SK-N-SH (cell line): Measurements from ENCODE around the gene UBE2E2. TPM values are rescaled to one million over a fixed set of nuclear protein-coding genes. Genes with fewer than 3 reads are reported as not detected.

ENCODE experiments used
- CTCF ChIA-PET: fragments of 300-600, 350-600 bp; formaldehyde crosslinking; extraction: SDS; loops from one replicate; lab custom pipeline; 2021; lab: Yijun Ruan, JAX
- POLR2A ChIA-PET: fragments of 350-600 bp; sonication (Branson Sonifier 250); formaldehyde crosslinking; extraction: SDS; loops from one replicate; lab custom pipeline; 2020; ENCODE audit warnings: antibody characterized with exemption, inconsistent platforms; lab: Yijun Ruan, JAX
- DNase-seq: peaks from one replicate; pipeline ENCODE4 v3.0.0; 2012
- H2AFZ ChIP-seq: fragments of 200-600 bp; sonication (generic); 2 replicates; pipeline ENCODE4 v1.8.1; 2016; ENCODE audit warnings: antibody characterized with exemption, mild to moderate bottlenecking, low read depth
- H3F3A ChIP-seq: fragments of 200-600 bp; sonication (generic); replicated peaks from 2 replicates; pipeline ENCODE3; 2016; ENCODE audit warnings: antibody characterized with exemption, mild to moderate bottlenecking; ENCODE audit not compliant: insufficient read depth
- H3K27ac ChIP-seq, 2 experiments: fragments of 200-500 bp in 1 of 2; fragments of 200-600 bp in 1 of 2; sonication (Bioruptor generic) in 1 of 2; sonication (generic), shearing (Covaris generic) in 1 of 2; 2 replicates each; pipeline versions ENCODE4 v1.5.1 to v1.6.1; 2014 to 2016; ENCODE audit warnings: low read depth in 2 of 2, inconsistent platforms in 1 of 2, low read length in 1 of 2, mild to moderate bottlenecking in 1 of 2, mixed read lengths in 1 of 2
- H3K27me3 ChIP-seq: fragments of 200-600 bp; sonication (generic), shearing (Covaris generic); 2 replicates; pipeline ENCODE4 v1.6.1; 2016; ENCODE audit warnings: mixed run types; ENCODE audit not compliant: insufficient read depth
- H3K36me3 ChIP-seq, 2 experiments: fragments of 200-500 bp in 1 of 2; fragments of 200-600 bp in 1 of 2; sonication (Bioruptor generic) in 1 of 2; sonication (generic) in 1 of 2; replicated peaks in 1 of 2; 2 replicates each; pipeline versions ENCODE3 to v1.5.1; 2014 to 2016; ENCODE audit warnings: low read length in 1 of 2, mild to moderate bottlenecking in 1 of 2; ENCODE audit not compliant: insufficient read depth in 2 of 2, control insufficient read depth in 1 of 2
- H3K4me1 ChIP-seq, 2 experiments: fragments of 200-500 bp in 1 of 2; fragments of 200-600 bp in 1 of 2; sonication (Bioruptor generic) in 1 of 2; sonication (generic), shearing (Covaris generic) in 1 of 2; 2 replicates each; pipeline versions ENCODE4 v1.5.1 to v1.6.1; 2014 to 2016; ENCODE audit warnings: low read depth in 1 of 2, low read length in 1 of 2, mixed run types in 1 of 2; ENCODE audit not compliant: insufficient read depth in 2 of 2, control insufficient read depth in 1 of 2
- H3K4me2 ChIP-seq: fragments of 200-600 bp; sonication (generic), shearing (Covaris generic); 2 replicates; pipeline ENCODE4 v1.6.1; 2017; ENCODE audit warnings: mixed run types
- H3K4me3 ChIP-seq, 2 experiments: fragments of 200-500 bp in 1 of 2; fragments of 200-600 bp in 1 of 2; sonication (Bioruptor generic) in 1 of 2; sonication (generic), shearing (Covaris generic) in 1 of 2; 2 replicates each; pipeline versions ENCODE4 v1.5.1 to v1.8.1; 2014 to 2016; ENCODE audit warnings: low read depth in 2 of 2, inconsistent platforms in 1 of 2, low read length in 1 of 2, mild to moderate bottlenecking in 1 of 2, mixed read lengths in 1 of 2, moderate library complexity in 1 of 2
- H3K79me2 ChIP-seq: fragments of 200-600 bp; sonication (generic); 2 replicates; pipeline ENCODE4 v1.8.1; 2017; ENCODE audit warnings: mild to moderate bottlenecking; ENCODE audit not compliant: insufficient read depth
- H3K9ac ChIP-seq: fragments of 200-600 bp; sonication (generic); 2 replicates; pipeline ENCODE4 v1.6.1; 2017; ENCODE audit warnings: mixed run types
- H3K9me2 ChIP-seq: fragments of 200-600 bp; sonication (generic); 2 replicates; pipeline ENCODE4 v1.6.1; 2017; ENCODE audit warnings: mixed run types
- H3K9me3 ChIP-seq: fragments of 200-600 bp; sonication (generic); 2 replicates; pipeline ENCODE4 v1.6.1; 2017; ENCODE audit warnings: mixed run types, mild to moderate bottlenecking, moderate library complexity
- H4K20me1 ChIP-seq: fragments of 200-600 bp; sonication (generic); 2 replicates; pipeline ENCODE4 v1.6.1; 2017; ENCODE audit warnings: mild to moderate bottlenecking, mixed run types; ENCODE audit not compliant: insufficient read depth
- CHD2 ChIP-seq: fragments of 150-350 bp; IDR thresholded peaks from 2 replicates; pipeline ENCODE4 v1.6.1; 2018; ENCODE audit warnings: low read length; ENCODE audit not compliant: partially characterized antibody
- ELF1 ChIP-seq: IDR thresholded peaks from 2 replicates; pipeline ENCODE4 v1.4.0; 2012
- EP300 ChIP-seq, 2 experiments: IDR thresholded peaks; 2 replicates each; pipeline versions ENCODE4 v1.4.0 to v1.6.1; 2012; ENCODE audit warnings: borderline replicate concordance in 1 of 2, low read depth in 1 of 2, low read length in 1 of 2
- EZH2phosphoT487 ChIP-seq: fragments of 200-600 bp; sonication (generic); IDR thresholded peaks from 2 replicates; pipeline ENCODE4 v1.6.1; 2017; ENCODE audit warnings: low read depth, mixed run types, mild to moderate bottlenecking, antibody characterized with exemption, moderate library complexity, borderline replicate concordance
- FOXJ3 ChIP-seq: sonication (generic); formaldehyde crosslinking; IDR thresholded peaks from 2 replicates; pipeline ENCODE4 v1.5.1; 2020; ENCODE audit warnings: mild to moderate bottlenecking, missing genetic modification reagents
- GABPA ChIP-seq: IDR thresholded peaks from 2 replicates; pipeline ENCODE4 v1.4.0; 2012; ENCODE audit warnings: low read depth, mild to moderate bottlenecking
- GATA2 ChIP-seq: sonication (generic); formaldehyde crosslinking; IDR thresholded peaks from 2 replicates; pipeline ENCODE4 v1.5.0; 2020; ENCODE audit warnings: mild to moderate bottlenecking, missing genetic modification reagents
- MEF2A ChIP-seq: IDR thresholded peaks from 2 replicates; pipeline ENCODE4 v1.4.0; 2012; ENCODE audit warnings: low read depth, borderline replicate concordance
- MXI1 ChIP-seq: IDR thresholded peaks from 2 replicates; pipeline ENCODE4 v1.6.1; 2012; ENCODE audit warnings: mild to moderate bottlenecking, low read depth, low read length, improper control_type of control experiment
- POLR2AphosphoS5 ChIP-seq: IDR thresholded peaks from 2 replicates; pipeline ENCODE4 v1.6.1; 2012; ENCODE audit warnings: low read depth, low read length
- RCOR1 ChIP-seq: fragments of 150-350 bp; IDR thresholded peaks from 2 replicates; pipeline ENCODE4 v1.6.1; 2017; ENCODE audit warnings: antibody characterized with exemption, low read length
- RFX5 ChIP-seq: IDR thresholded peaks from 2 replicates; pipeline ENCODE4 v1.6.1; 2012; ENCODE audit warnings: mild to moderate bottlenecking, improper control_type of control experiment, low read length
- SIN3A ChIP-seq: IDR thresholded peaks from 2 replicates; pipeline ENCODE4 v1.6.1; 2012; ENCODE audit warnings: low read depth, mild to moderate bottlenecking, low read length, moderate library complexity, borderline replicate concordance
- SMC3 ChIP-seq: IDR thresholded peaks from 2 replicates; pipeline ENCODE4 v1.6.1; 2012; ENCODE audit warnings: low read depth, low read length, improper control_type of control experiment
- TEAD4 ChIP-seq: IDR thresholded peaks from 2 replicates; pipeline ENCODE4 v1.4.0; 2012; ENCODE audit warnings: mild to moderate bottlenecking, borderline replicate concordance; ENCODE audit not compliant: insufficient read depth
- YY1 ChIP-seq: IDR thresholded peaks from 2 replicates; pipeline ENCODE4 v1.4.0; 2012; ENCODE audit warnings: low read depth, mild to moderate bottlenecking
- WGBS: methylation state at CpG from one replicate; pipeline ENCODE4 v1.1.6; 2017; ENCODE audit warnings: low lambda C conversion rate; 5-methylcytosine and 5-hydroxymethylcytosine counted together
- polyA plus RNA-seq, 3 experiments: library from polyadenylated mRNA; depleted of rRNA; stranded (reverse); fragments of >200 nt; gene quantifications; 2 replicates each; pipeline ENCODE4 v1.2.3, GENCODE V29; 2012
- TF ChIP-seq, protein P1 (sequence below): fragments of 200-600 bp; sonication (generic); IDR thresholded peaks from 2 replicates; pipeline ENCODE4 v1.6.1; 2017; ENCODE audit warnings: antibody characterized with exemption, mild to moderate bottlenecking, moderate library complexity
- TF ChIP-seq, protein P2 (sequence below): IDR thresholded peaks from 2 replicates; pipeline ENCODE4 v1.4.0; 2012; ENCODE audit warnings: low read depth, borderline replicate concordance
- TF ChIP-seq, protein P3 (sequence below): fragments of 150-350 bp; IDR thresholded peaks from 2 replicates; pipeline ENCODE4 v1.6.1; 2016; ENCODE audit warnings: mild to moderate bottlenecking, low read depth, low read length
- TF ChIP-seq, protein P4 (sequence below): IDR thresholded peaks from 2 replicates; pipeline ENCODE4 v1.4.0; 2012; ENCODE audit warnings: low read depth, borderline replicate concordance

UBE2E2 gene
- polyA plus RNA-seq, 1 of the 3 experiments (the other 2 are of a cell fraction), result 46.4 TPM

DNA sequence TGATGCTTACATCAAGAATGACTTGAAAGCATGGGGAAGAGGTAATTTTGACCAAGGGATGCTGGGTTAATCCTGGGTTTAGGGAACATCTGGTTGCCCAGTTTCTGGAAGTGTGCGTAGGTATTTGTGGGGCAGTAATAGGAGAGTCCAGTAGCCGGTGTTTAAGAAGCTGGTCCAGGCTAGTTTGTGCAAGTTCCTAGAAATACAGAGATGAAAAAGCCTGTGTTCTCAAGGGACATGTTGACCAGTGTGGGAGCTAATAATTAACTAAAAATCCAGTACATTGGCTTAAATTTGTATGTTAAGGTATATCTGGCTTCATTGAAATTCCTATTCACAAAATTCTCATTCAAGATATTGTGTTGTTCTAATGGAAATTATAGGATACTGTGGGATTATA is 51.2 kb downstream of the UBE2E2 start:
- 97% methylated on average over 2 of the region's 2 CpGs for WGBS
- H3K9ac ChIP-seq, result no peak overlapping the region
- no peak overlapping the region for H3K4me3 ChIP-seq
- H4K20me1 ChIP-seq, result peaks cover 8% of the 10 kb centered on the region
- peaks cover 12% of the 10 kb centered on the region for H3F3A ChIP-seq
- DNase-seq, result no peak
- H3K9me2 ChIP-seq, result no peaks in the 10 kb centered on the region
- ChIA-PET CTCF (interaction anchor here (1.4 kb wide), 1 partner anchor 294 kb away, joined by 3 read pairs; no protein-coding TSS in a partner anchor), POLR2A (no interaction called here)
- no peak overlapping the region for H2AFZ ChIP-seq
- H3K4me1 ChIP-seq, result peaks cover 3 to 4% of the 10 kb centered on the region in 2 experiments; a peak in 2 of 4 replicates
- no peaks in the 10 kb centered on the region for H3K9me3 ChIP-seq
- H3K4me2 ChIP-seq, result no peak overlapping the region
- no peaks in the 10 kb centered on the region for H3K27me3 ChIP-seq
- TF ChIP-seq, protein P1, sequence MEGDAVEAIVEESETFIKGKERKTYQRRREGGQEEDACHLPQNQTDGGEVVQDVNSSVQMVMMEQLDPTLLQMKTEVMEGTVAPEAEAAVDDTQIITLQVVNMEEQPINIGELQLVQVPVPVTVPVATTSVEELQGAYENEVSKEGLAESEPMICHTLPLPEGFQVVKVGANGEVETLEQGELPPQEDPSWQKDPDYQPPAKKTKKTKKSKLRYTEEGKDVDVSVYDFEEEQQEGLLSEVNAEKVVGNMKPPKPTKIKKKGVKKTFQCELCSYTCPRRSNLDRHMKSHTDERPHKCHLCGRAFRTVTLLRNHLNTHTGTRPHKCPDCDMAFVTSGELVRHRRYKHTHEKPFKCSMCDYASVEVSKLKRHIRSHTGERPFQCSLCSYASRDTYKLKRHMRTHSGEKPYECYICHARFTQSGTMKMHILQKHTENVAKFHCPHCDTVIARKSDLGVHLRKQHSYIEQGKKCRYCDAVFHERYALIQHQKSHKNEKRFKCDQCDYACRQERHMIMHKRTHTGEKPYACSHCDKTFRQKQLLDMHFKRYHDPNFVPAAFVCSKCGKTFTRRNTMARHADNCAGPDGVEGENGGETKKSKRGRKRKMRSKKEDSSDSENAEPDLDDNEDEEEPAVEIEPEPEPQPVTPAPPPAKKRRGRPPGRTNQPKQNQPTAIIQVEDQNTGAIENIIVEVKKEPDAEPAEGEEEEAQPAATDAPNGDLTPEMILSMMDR, result no peak
- TF ChIP-seq RFX5, result no peak
- TF ChIP-seq, protein P2, sequence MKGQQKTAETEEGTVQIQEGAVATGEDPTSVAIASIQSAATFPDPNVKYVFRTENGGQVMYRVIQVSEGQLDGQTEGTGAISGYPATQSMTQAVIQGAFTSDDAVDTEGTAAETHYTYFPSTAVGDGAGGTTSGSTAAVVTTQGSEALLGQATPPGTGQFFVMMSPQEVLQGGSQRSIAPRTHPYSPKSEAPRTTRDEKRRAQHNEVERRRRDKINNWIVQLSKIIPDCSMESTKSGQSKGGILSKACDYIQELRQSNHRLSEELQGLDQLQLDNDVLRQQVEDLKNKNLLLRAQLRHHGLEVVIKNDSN, result no peak
- no peak for TF ChIP-seq SIN3A
- no peak for TF ChIP-seq TEAD4
- no peak for TF ChIP-seq MXI1
- TF ChIP-seq FOXJ3, result no peak
- no peak for TF ChIP-seq MEF2A
- TF ChIP-seq EP300 (IDR thresholded peaks at IDR 0.05; ENCODE audit: borderline replicate concordance in 1 of 2, low read depth in 1 of 2, low read length in 1 of 2), result no peak
- TF ChIP-seq, protein P3, sequence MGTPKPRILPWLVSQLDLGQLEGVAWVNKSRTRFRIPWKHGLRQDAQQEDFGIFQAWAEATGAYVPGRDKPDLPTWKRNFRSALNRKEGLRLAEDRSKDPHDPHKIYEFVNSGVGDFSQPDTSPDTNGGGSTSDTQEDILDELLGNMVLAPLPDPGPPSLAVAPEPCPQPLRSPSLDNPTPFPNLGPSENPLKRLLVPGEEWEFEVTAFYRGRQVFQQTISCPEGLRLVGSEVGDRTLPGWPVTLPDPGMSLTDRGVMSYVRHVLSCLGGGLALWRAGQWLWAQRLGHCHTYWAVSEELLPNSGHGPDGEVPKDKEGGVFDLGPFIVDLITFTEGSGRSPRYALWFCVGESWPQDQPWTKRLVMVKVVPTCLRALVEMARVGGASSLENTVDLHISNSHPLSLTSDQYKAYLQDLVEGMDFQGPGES, result no peak
- H3K27ac ChIP-seq, result no peak overlapping the region
- H3K36me3 ChIP-seq, result no peaks in the 10 kb centered on the region
- H3K79me2 ChIP-seq, result peaks cover 52% of the 10 kb centered on the region

DNA sequence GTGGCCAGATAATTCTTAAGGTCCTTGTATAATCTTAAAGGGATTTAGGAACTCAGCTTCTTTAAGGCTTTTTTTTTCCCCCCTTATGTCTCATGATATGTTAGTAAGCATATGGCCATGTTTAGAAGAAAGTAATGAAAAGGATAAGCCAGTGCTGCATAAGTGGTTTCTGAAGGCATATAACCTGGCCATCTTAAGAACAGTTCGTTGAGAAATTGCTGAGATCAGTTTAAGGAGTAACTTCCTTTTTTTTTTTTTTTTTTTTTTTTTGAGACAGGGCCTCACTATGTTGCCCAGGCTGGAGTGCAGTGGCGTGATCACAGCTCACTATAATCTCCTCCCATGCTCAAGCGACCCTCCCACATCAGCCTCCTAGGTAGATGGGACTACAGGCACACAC is 51.7 kb downstream of the UBE2E2 start:
- no peaks in the 10 kb centered on the region for H3K9me3 ChIP-seq
- no peak overlapping the region for H3K4me2 ChIP-seq
- no peak for DNase-seq
- peaks cover 12% of the 10 kb centered on the region for H3F3A ChIP-seq
- peaks cover 8% of the 10 kb centered on the region for H4K20me1 ChIP-seq
- no peak overlapping the region for H3K4me3 ChIP-seq
- 93% methylated on average over 3 of the region's 3 CpGs for WGBS
- H3K36me3 ChIP-seq, result no peaks in the 10 kb centered on the region
- no peak overlapping the region for H3K27ac ChIP-seq
- H3K4me1 ChIP-seq, result peaks cover 3 to 4% of the 10 kb centered on the region in 2 experiments; a peak in 2 of 4 replicates
- H2AFZ ChIP-seq, result no peak overlapping the region
- no peaks in the 10 kb centered on the region for H3K9me2 ChIP-seq
- POLR2A ChIA-PET, result no interaction called here
- no peak overlapping the region for H3K9ac ChIP-seq
- H3K27me3 ChIP-seq, result no peaks in the 10 kb centered on the region
- CTCF ChIA-PET, result interaction anchor here (1.4 kb wide), 1 partner anchor 294 kb away, joined by 3 read pairs; no protein-coding TSS in a partner anchor
- H3K79me2 ChIP-seq, result peaks cover 56% of the 10 kb centered on the region
- TF ChIP-seq SMC3 (no peak), POLR2AphosphoS5 (no peak), RCOR1 (no peak), ELF1 (no peak), CHD2 (no peak), GABPA (no peak), MXI1 (no peak), EZH2phosphoT487 (no peak), GATA2 (no peak), YY1 (no peak)
- TF ChIP-seq, protein P4, sequence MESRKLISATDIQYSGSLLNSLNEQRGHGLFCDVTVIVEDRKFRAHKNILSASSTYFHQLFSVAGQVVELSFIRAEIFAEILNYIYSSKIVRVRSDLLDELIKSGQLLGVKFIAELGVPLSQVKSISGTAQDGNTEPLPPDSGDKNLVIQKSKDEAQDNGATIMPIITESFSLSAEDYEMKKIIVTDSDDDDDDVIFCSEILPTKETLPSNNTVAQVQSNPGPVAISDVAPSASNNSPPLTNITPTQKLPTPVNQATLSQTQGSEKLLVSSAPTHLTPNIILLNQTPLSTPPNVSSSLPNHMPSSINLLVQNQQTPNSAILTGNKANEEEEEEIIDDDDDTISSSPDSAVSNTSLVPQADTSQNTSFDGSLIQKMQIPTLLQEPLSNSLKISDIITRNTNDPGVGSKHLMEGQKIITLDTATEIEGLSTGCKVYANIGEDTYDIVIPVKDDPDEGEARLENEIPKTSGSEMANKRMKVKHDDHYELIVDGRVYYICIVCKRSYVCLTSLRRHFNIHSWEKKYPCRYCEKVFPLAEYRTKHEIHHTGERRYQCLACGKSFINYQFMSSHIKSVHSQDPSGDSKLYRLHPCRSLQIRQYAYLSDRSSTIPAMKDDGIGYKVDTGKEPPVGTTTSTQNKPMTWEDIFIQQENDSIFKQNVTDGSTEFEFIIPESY, result no peak
